HepG2 (cell line): Measurements from ENCODE around the gene SIK2. TPM values are rescaled to one million over a fixed set of nuclear protein-coding genes. Genes with fewer than 3 reads are reported as not detected.

Experiments
- ATAC-seq: fragments of 200-7000 bp; cut with Tn5 transposase; 3 replicates; pipeline ENCODE4 v1.9.1; 2020; ENCODE audit warnings: mild to moderate bottlenecking, moderate library complexity
- BruUV-seq: library from RNA; stranded (reverse); fragments of 400-500 nt; replicated peaks from 2 replicates; lab custom pipeline; 2021; lab: Mats Ljungman, UMichigan
- CTCF ChIA-PET: fragments of 300-600 bp; formaldehyde crosslinking; extraction: SDS; loops from one replicate; lab custom pipeline; 2021; ENCODE audit warnings: low total read pairs, inconsistent platforms, low intra/inter-chr PET ratio; lab: Yijun Ruan, JAX
- POLR2A ChIA-PET: fragments of 350-600 bp; sonication (Branson Sonifier 250); formaldehyde crosslinking; loops from one replicate; lab custom pipeline; 2020; ENCODE audit warnings: antibody characterized with exemption, inconsistent platforms; lab: Yijun Ruan, JAX
- DNase-seq: peaks from one replicate; pipeline ENCODE4 v3.0.0-alpha.2; 2015; ENCODE audit warnings: low spot score
- FAIRE-seq: peaks from 3 replicates; lab custom pipeline; 2011; peaks lifted over from hg19 to GRCh38; lab: Jason Lieb, UNC
- H2AFZ ChIP-seq: one replicate; pipeline ENCODE4 v1.6.1; 2011; ENCODE audit warnings: low read length, inconsistent platforms
- H3K27ac ChIP-seq: fragments of 300-600 bp; 3 replicates; pipeline ENCODE4 v1.8.0; 2011; ENCODE audit warnings: mixed run types, mild to moderate bottlenecking, mixed read lengths, low read length, inconsistent platforms; ENCODE audit not compliant: insufficient read depth; ENCODE audit errors: extremely low read length
- H3K27me3 ChIP-seq, 2 experiments: fragments of 200-600 bp in 1 of 2; 2 replicates in 1 of 2; 3 replicates in 1 of 2; pipeline versions ENCODE4 v1.6.0 to v1.8.0; 2011; ENCODE audit warnings: low read length in 2 of 2, mild to moderate bottlenecking in 2 of 2, moderate library complexity in 2 of 2, inconsistent platforms in 1 of 2; ENCODE audit not compliant: insufficient read depth in 2 of 2, control insufficient read depth in 1 of 2
- H3K36me3 ChIP-seq, 2 experiments: fragments of 200-600 bp in 1 of 2; replicated peaks in 1 of 2; 2 replicates in 1 of 2; 3 replicates in 1 of 2; pipeline versions ENCODE4 v1.5.1 to v1.8.0; 2011; ENCODE audit warnings: low read length in 2 of 2, inconsistent platforms in 1 of 2; ENCODE audit not compliant: insufficient read depth in 2 of 2, control insufficient read depth in 1 of 2
- H3K4me1 ChIP-seq: 2 replicates; pipeline ENCODE4 v1.5.1; 2012; ENCODE audit warnings: low read length, inconsistent platforms; ENCODE audit not compliant: insufficient read depth
- H3K4me2 ChIP-seq: 2 replicates; pipeline ENCODE4 v1.6.0; 2011; ENCODE audit warnings: low read depth, low read length, inconsistent platforms
- H3K4me3 ChIP-seq, 3 experiments: fragments of 200-600 bp in 1 of 3; sonication (generic), shearing (Covaris generic) in 1 of 3; replicated peaks in 1 of 3; 2 replicates each; pipeline ENCODE4 v1.5.1; 2011 to 2016; ENCODE audit warnings: low read length in 3 of 3, inconsistent platforms in 2 of 3, low read depth in 2 of 3, mild to moderate bottlenecking in 2 of 3, control low read depth in 1 of 3, mixed read lengths in 1 of 3; ENCODE audit not compliant: insufficient read depth in 1 of 3
- H3K79me2 ChIP-seq: one replicate; pipeline ENCODE4 v1.6.1; 2011; ENCODE audit warnings: low read length, inconsistent platforms; ENCODE audit not compliant: insufficient read depth
- H3K9ac ChIP-seq: 2 replicates; pipeline ENCODE4 v1.6.0; 2011; ENCODE audit warnings: mild to moderate bottlenecking, low read depth, low read length, inconsistent platforms; ENCODE audit not compliant: insufficient read depth
- H3K9me3 ChIP-seq: 2 replicates; pipeline ENCODE4 v1.5.1; 2012; ENCODE audit warnings: mild to moderate bottlenecking, low read length
- H4K20me1 ChIP-seq: 2 replicates; pipeline ENCODE4 v1.6.0; 2011; ENCODE audit warnings: inconsistent platforms, mild to moderate bottlenecking, low read length, moderate library complexity; ENCODE audit not compliant: insufficient read depth
- ATF2 ChIP-seq: sonication (generic); formaldehyde crosslinking; IDR thresholded peaks from 2 replicates; pipeline ENCODE4 v1.4.0; 2020; ENCODE audit warnings: missing genetic modification reagents
- ATF4 ChIP-seq, 2 experiments: fragments of 450-650 bp in 1 of 2; sonication (generic) in 1 of 2; formaldehyde crosslinking; IDR thresholded peaks; 2 replicates each; pipeline versions ENCODE4 v1.5.0 to v1.8.0; 2020 to 2022; ENCODE audit warnings: mild to moderate bottlenecking in 1 of 2, missing genetic modification reagents in 1 of 2
- GABPB1 ChIP-seq: IDR thresholded peaks from 2 replicates; pipeline ENCODE4 v1.6.1; 2016; ENCODE audit warnings: mild to moderate bottlenecking, missing genetic modification reagents, moderate library complexity, missing compliant biosample characterization
- KLF12 ChIP-seq: sonication (generic); formaldehyde crosslinking; IDR thresholded peaks from 2 replicates; pipeline ENCODE4 v1.4.0; 2020; ENCODE audit warnings: missing genetic modification reagents, borderline replicate concordance
- MAFK ChIP-seq, 2 experiments: IDR thresholded peaks in 1 of 2; conservative IDR thresholded peaks in 1 of 2; 2 replicates each; pipeline ENCODE4 v1.6.1; 2011; ENCODE audit warnings: improper control_type of control experiment in 2 of 2, low read length in 2 of 2
- NR2F2 ChIP-seq: IDR thresholded peaks from 2 replicates; pipeline ENCODE4 v1.6.1; 2012; ENCODE audit warnings: low read depth, inconsistent platforms, borderline replicate concordance
- POLR2A ChIP-seq, 2 experiments: IDR thresholded peaks; 2 replicates each; pipeline ENCODE4 v1.6.1; 2011; ENCODE audit warnings: low read depth in 2 of 2, low read length in 2 of 2, mild to moderate bottlenecking in 1 of 2, moderate library complexity in 1 of 2; ENCODE audit not compliant: insufficient read depth in 1 of 2
- REST ChIP-seq, 2 experiments: IDR thresholded peaks; 2 replicates each; pipeline ENCODE4 v1.6.1; 2011 to 2012; ENCODE audit warnings: low read length in 2 of 2, borderline replicate concordance in 1 of 2, low read depth in 1 of 2, mild to moderate bottlenecking in 1 of 2, moderate library complexity in 1 of 2
- SIX4 ChIP-seq: sonication (generic); formaldehyde crosslinking; IDR thresholded peaks from 2 replicates; pipeline ENCODE4 v1.4.0; 2020; ENCODE audit warnings: missing genetic modification reagents
- SMAD9 ChIP-seq: sonication (generic); formaldehyde crosslinking; IDR thresholded peaks from 2 replicates; pipeline ENCODE4 v1.5.1; 2020; ENCODE audit warnings: mild to moderate bottlenecking, missing genetic modification reagents
- SP5 ChIP-seq: IDR thresholded peaks from 2 replicates; pipeline ENCODE4 v1.6.1; 2016; ENCODE audit warnings: low read depth, borderline replicate concordance
- TEAD2 ChIP-seq: sonication (generic); formaldehyde crosslinking; IDR thresholded peaks from 2 replicates; pipeline ENCODE4 v1.9.0; 2021; ENCODE audit warnings: missing genetic modification reagents
- THAP7 ChIP-seq: sonication (generic); formaldehyde crosslinking; IDR thresholded peaks from 2 replicates; pipeline ENCODE4 v1.8.1; 2023; ENCODE audit warnings: mild to moderate bottlenecking, missing genetic modification reagents
- WIZ ChIP-seq: sonication (generic); formaldehyde crosslinking; IDR thresholded peaks from 2 replicates; pipeline ENCODE4 v1.5.1; 2020; ENCODE audit warnings: mild to moderate bottlenecking, missing genetic modification reagents
- XBP1 ChIP-seq: sonication (generic); formaldehyde crosslinking; IDR thresholded peaks from 2 replicates; pipeline ENCODE4 v1.5.0; 2020; ENCODE audit warnings: missing genetic modification reagents
- ZBTB7A ChIP-seq: sonication (generic); formaldehyde crosslinking; IDR thresholded peaks from 2 replicates; pipeline ENCODE4 v1.8.0; 2022; ENCODE audit warnings: mild to moderate bottlenecking, missing genetic modification reagents
- ZNF441 ChIP-seq: sonication (generic); formaldehyde crosslinking; IDR thresholded peaks from 2 replicates; pipeline ENCODE4 v1.7.0; 2021; ENCODE audit warnings: missing genetic modification reagents, borderline replicate concordance
- ZNF766 ChIP-seq: sonication (generic); formaldehyde crosslinking; IDR thresholded peaks from 2 replicates; pipeline ENCODE4 v1.5.0; 2020; ENCODE audit warnings: missing genetic modification reagents, borderline replicate concordance
- ZNF816 ChIP-seq: sonication (generic); formaldehyde crosslinking; IDR thresholded peaks from 2 replicates; pipeline ENCODE4 v1.8.0; 2022; ENCODE audit warnings: missing genetic modification reagents, mild to moderate bottlenecking, borderline replicate concordance
- WGBS: methylation state at CpG from one replicate; pipeline ENCODE4 v1.1.6; 2017; ENCODE audit warnings: low lambda C conversion rate; 5-methylcytosine and 5-hydroxymethylcytosine counted together
- in situ Hi-C: cut with HindIII; loops from 2 replicates; pipeline ENCODE4 v1.10.0; 2017; ENCODE audit warnings: low pct_unique_long_range_greater_than_20kb; ENCODE audit not compliant: extremely low pct_ligation_motif_present
- intact Hi-C: fragments of 100-400 bp; cut with micrococcal nuclease; formaldehyde crosslinking; loops from one replicate; pipeline ENCODE4 v1.10.0; 2022; ENCODE audit not compliant: unreplicated experiment
- polyA plus RNA-seq, 8 experiments: library from polyadenylated mRNA; depleted of rRNA in 3 of 8; stranded (reverse) in 7 of 8; unstranded in 1 of 8; fragments of >200 nt; fragmentation: Illumina TruSeq in 4 of 8; extraction: Trizol in 4 of 8; gene quantifications; 2 replicates each; pipeline versions ENCODE4 v1.2.1 to v1.2.3, GENCODE V29; 2011 to 2016; ENCODE audit warnings: low read depth in 4 of 8, missing spikeins in 1 of 8, mixed read lengths in 1 of 8; ENCODE audit not compliant: insufficient read depth in 1 of 8
- total RNA-seq, 5 experiments: library from RNA; depleted of rRNA; stranded (reverse); fragments of >200 nt; fragmentation: Illumina TruSeq; extraction: Trizol; gene quantifications; 2 replicates each; pipeline ENCODE4 v1.2.3, GENCODE V29; 2016; ENCODE audit warnings: low read depth in 1 of 5

SIK2 gene
- total and polyA plus RNA-seq, 2 of the 13 experiments (the other 11 are each of a cell fraction or from before 2014, with no cell fraction given), result 8.1 to 15.4 TPM

- TF ChIP-seq KLF12 (CRISPR knock-in tag) (no peak), ZNF766 (CRISPR knock-in tag) (no peak), SP5 (CRISPR knock-in tag) (no peak), ATF4 (CRISPR knock-in tag; IDR thresholded peaks at IDR 0.05) (no peak), SIX4 (CRISPR knock-in tag) (no peak), TEAD2 (CRISPR knock-in tag) (no peak), THAP7 (no peak), GABPB1 (CRISPR knock-in tag) (no peak), ZNF441 (CRISPR knock-in tag) (no peak)
These were observed 26.5 kb upstream of the SIK2 start (continued) for GRCh38 chr11:111575740-111576139.

GRCh38 chr11:111577821-111578220, 24.4 kb upstream of the SIK2 start:
- H3K9ac ChIP-seq, result no peak overlapping the region
- no peaks in the 10 kb centered on the region for H3K36me3 ChIP-seq
- intact Hi-C loops, result no loop called here
- no peaks in the 10 kb centered on the region for H3K9me3 ChIP-seq
- no peak overlapping the region for H3K4me2 ChIP-seq
- FAIRE-seq (no peak), DNase-seq (no peak), ATAC-seq (no peak)
- no peaks in the 10 kb centered on the region; a peak in 1 of 5 replicates for H3K27me3 ChIP-seq
- no peaks in the 10 kb centered on the region for H4K20me1 ChIP-seq
- ChIA-PET POLR2A (no interaction called here), CTCF (no interaction called here)
- no peak overlapping the region for H2AFZ ChIP-seq
- in situ Hi-C loops, result no loop called here
- peaks cover 27% of the 10 kb centered on the region for H3K4me1 ChIP-seq
- H3K4me3 ChIP-seq, result no peak overlapping the region
- H3K79me2 ChIP-seq, result no peaks in the 10 kb centered on the region
- H3K27ac ChIP-seq, result no peak overlapping the region
- BruUV-seq, result no TSS peak
- under 1% methylated on average over 4 of the region's 4 CpGs for WGBS
- TF ChIP-seq ZBTB7A (no peak), MAFK (conservative IDR thresholded peaks at IDR 0.05 in 1 of 2, IDR thresholded peaks at IDR 0.05 in 1 of 2; ENCODE audit: low read length in 2 of 2) (no peak), ZNF816 (no peak), REST (IDR thresholded peaks at IDR 0.05; ENCODE audit: borderline replicate concordance in 1 of 2, low read depth in 1 of 2, low read length in 2 of 2) (no peak), ATF2 (no peak), XBP1 (CRISPR knock-in tag) (no peak), POLR2A (IDR thresholded peaks at IDR 0.05; ENCODE audit: insufficient read depth in 1 of 2, low read depth in 2 of 2, low read length in 2 of 2) (no peak), WIZ (CRISPR knock-in tag) (no peak), NR2F2 (no peak), SMAD9 (no peak)
